ENCODE measurements around the gene SERTAD2. TPM values are rescaled to one million over a fixed set of nuclear protein-coding genes. Genes with fewer than 3 reads are reported as not detected.

Gene SERTAD2
- total RNA-seq, 4 donors from 2014 or later, result 15.9 to 18.8 (median 17.4) TPM

GRCh38 chr2:64605991-64606478 is 47.7 kb downstream of the SERTAD2 start:
- Histone ChIP-seq H3K27me3 (no peaks in the 10 kb centered on the region), H3K27ac (no peak overlapping the region), H3K9me3 (no peaks in the 10 kb centered on the region), H3K4me3 (no peak overlapping the region), H3K36me3 (no peaks in the 10 kb centered on the region), H3K4me1 (peaks cover 0 to 29% (median 8%) of the 10 kb centered on the region in 4 donors)
- TF ChIP-seq, protein P1, sequence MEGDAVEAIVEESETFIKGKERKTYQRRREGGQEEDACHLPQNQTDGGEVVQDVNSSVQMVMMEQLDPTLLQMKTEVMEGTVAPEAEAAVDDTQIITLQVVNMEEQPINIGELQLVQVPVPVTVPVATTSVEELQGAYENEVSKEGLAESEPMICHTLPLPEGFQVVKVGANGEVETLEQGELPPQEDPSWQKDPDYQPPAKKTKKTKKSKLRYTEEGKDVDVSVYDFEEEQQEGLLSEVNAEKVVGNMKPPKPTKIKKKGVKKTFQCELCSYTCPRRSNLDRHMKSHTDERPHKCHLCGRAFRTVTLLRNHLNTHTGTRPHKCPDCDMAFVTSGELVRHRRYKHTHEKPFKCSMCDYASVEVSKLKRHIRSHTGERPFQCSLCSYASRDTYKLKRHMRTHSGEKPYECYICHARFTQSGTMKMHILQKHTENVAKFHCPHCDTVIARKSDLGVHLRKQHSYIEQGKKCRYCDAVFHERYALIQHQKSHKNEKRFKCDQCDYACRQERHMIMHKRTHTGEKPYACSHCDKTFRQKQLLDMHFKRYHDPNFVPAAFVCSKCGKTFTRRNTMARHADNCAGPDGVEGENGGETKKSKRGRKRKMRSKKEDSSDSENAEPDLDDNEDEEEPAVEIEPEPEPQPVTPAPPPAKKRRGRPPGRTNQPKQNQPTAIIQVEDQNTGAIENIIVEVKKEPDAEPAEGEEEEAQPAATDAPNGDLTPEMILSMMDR (IDR thresholded peaks at IDR 0.05), result no peak
- no peak for TF ChIP-seq POLR2A (IDR thresholded peaks at IDR 0.05)
- no peak for TF ChIP-seq EP300 (IDR thresholded peaks at IDR 0.05)
- no peak for DNase-seq (ENCODE audit: low spot score in 2 of 2)
- 87 to 90% methylated on average over 5 of the region's 5 CpGs for WGBS, 2 donors

DNA sequence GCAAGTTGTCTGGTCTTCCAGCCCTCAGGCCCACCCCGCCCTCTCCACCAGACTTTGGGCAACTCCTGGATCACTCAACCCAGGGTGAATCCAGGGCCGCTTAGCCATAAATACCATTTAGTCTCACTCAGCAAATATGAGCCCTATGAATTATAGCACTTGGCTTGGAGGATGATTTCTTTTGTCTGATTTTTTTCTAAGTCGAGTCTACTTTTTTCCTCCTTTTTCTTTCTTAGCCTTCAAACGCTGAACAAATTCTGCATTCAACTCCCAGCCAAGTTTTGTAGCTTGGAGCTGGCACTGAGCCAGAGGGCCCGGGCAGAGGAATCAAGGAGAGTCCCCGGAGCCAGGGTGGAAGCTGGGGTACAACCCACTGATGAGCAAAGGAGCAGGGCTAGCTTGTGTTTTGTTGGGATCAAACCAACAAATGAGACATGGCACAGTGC is 48.7 kb downstream of the SERTAD2 start:
- Histone ChIP-seq H3K36me3 (no peaks in the 10 kb centered on the region), H3K27ac (no peak overlapping the region), H3K4me3 (no peak overlapping the region), H3K27me3 (no peaks in the 10 kb centered on the region), H3K9me3 (no peaks in the 10 kb centered on the region), H3K4me1 (peaks cover 0 to 29% (median 8%) of the 10 kb centered on the region in 4 donors)
- TF ChIP-seq, protein P1 (IDR thresholded peaks at IDR 0.05), result no peak
- no peak for TF ChIP-seq POLR2A (IDR thresholded peaks at IDR 0.05)
- no peak for TF ChIP-seq EP300 (IDR thresholded peaks at IDR 0.05)
- DNase-seq (ENCODE audit: low spot score in 2 of 2), result no peak
- 26 to 32% methylated on average over 6 of the region's 6 CpGs for WGBS, 2 donors

GRCh38 chr2:64604155-64604554 is 49.6 kb downstream of the SERTAD2 start:
- no peaks in the 10 kb centered on the region for H3K27me3 ChIP-seq
- WGBS, 2 donors, result 96 to 98% methylated on average over 2 of the region's 2 CpGs
- H3K4me1 ChIP-seq, result peaks cover 0 to 24% (median 8%) of the 10 kb centered on the region in 4 donors
- no peak for DNase-seq (ENCODE audit: low spot score in 2 of 2)
- H3K27ac ChIP-seq, result no peak overlapping the region
- H3K4me3 ChIP-seq, result no peak overlapping the region
- TF ChIP-seq POLR2A (IDR thresholded peaks at IDR 0.05), result no peak
- TF ChIP-seq EP300 (IDR thresholded peaks at IDR 0.05), result no peak
- TF ChIP-seq, protein P1 (IDR thresholded peaks at IDR 0.05), result no peak
- H3K9me3 ChIP-seq, result no peaks in the 10 kb centered on the region
- no peaks in the 10 kb centered on the region for H3K36me3 ChIP-seq

GRCh38 chr2:64602436-64602835 is 51.3 kb downstream of the SERTAD2 start:
- H3K36me3 ChIP-seq, result no peaks in the 10 kb centered on the region
- DNase-seq (ENCODE audit: low spot score in 2 of 2), result no peak
- TF ChIP-seq, protein P1 (IDR thresholded peaks at IDR 0.05), result no peak
- TF ChIP-seq POLR2A (IDR thresholded peaks at IDR 0.05), result no peak
- no peak for TF ChIP-seq EP300 (IDR thresholded peaks at IDR 0.05)
- H3K9me3 ChIP-seq, result no peaks in the 10 kb centered on the region
- 90 to 92% methylated on average over 10 to 11 of the region's 11 CpGs for WGBS, 2 donors
- peaks cover 0 to 15% (median 4%) of the 10 kb centered on the region in 4 donors for H3K4me1 ChIP-seq
- no peak overlapping the region for H3K4me3 ChIP-seq
- H3K27ac ChIP-seq, result no peak overlapping the region
- no peaks in the 10 kb centered on the region for H3K27me3 ChIP-seq

GRCh38 chr2:64601785-64602391 is 51.8 kb downstream of the SERTAD2 start:
- peaks cover 0 to 12% (median 1%) of the 10 kb centered on the region in 4 donors for H3K4me1 ChIP-seq
- H3K9me3 ChIP-seq, result no peaks in the 10 kb centered on the region
- no peak for DNase-seq (ENCODE audit: low spot score in 2 of 2)
- TF ChIP-seq, protein P1 (IDR thresholded peaks at IDR 0.05), result no peak
- TF ChIP-seq POLR2A (IDR thresholded peaks at IDR 0.05) (no peak), EP300 (IDR thresholded peaks at IDR 0.05) (no peak)
- H3K27me3 ChIP-seq, result no peaks in the 10 kb centered on the region
- no peak overlapping the region for H3K4me3 ChIP-seq
- no peak overlapping the region for H3K27ac ChIP-seq
- H3K36me3 ChIP-seq, result no peaks in the 10 kb centered on the region
- WGBS, 2 donors, result 76 to 80% methylated on average over 12 of the region's 12 CpGs
